Stimulated activated naive CD4-positive, alpha-beta T cell treated with Interleukin-2 at 50 U/mL for 16 hours (primary cell): ENCODE measurements around the gene FBRS.
"Not testable (repeated sequence)": the region's sequence is repeated elsewhere in the genome, so short reads cannot be mapped to it uniquely, and the experiment has no call there.

ENCODE experiments used
- DNase-seq: peaks from one replicate; lab custom pipeline; 2025; lab: John Stamatoyannopoulos, UW

FBRS gene

GRCh38 chr16:30664616-30665109, 6.4 kb downstream of the FBRS start:
- DNase-seq, result no peak

- DNase-seq, result no peak
These were observed 7.1 kb downstream of the FBRS start for GRCh38 chr16:30665155-30665829.

GRCh38 chr16:30665830-30666190, 7.6 kb downstream of the FBRS start:
- no peak for DNase-seq

GRCh38 chr16:30666681-30667080, 8.4 kb downstream of the FBRS start:
- DNase-seq, result no peak

GRCh38 chr16:30667361-30667905, 9.2 kb downstream of the FBRS start:
- DNase-seq, result no peak

- no peak for DNase-seq
These were observed 10.2 kb downstream of the FBRS start for GRCh38 chr16:30668393-30668792.

GRCh38 chr16:30669026-30669902, 11.0 kb downstream of the FBRS start:
- DNase-seq, result no peak

GRCh38 chr16:30669903-30670824, 11.9 kb downstream of the FBRS start:
- DNase-seq, result no peak

- DNase-seq, result no peak
These were observed 16.9 kb downstream of the FBRS start for GRCh38 chr16:30675143-30675542.

GRCh38 chr16:30677931-30678585, 19.8 kb downstream of the FBRS start:
- no peak for DNase-seq

- no peak for DNase-seq
These were observed 20.3 kb downstream of the FBRS start for GRCh38 chr16:30678586-30678970.

GRCh38 chr16:30680326-30680725, 22.1 kb downstream of the FBRS start:
- DNase-seq, result no peak

GRCh38 chr16:30688701-30689100, 30.5 kb downstream of the FBRS start:
- DNase-seq, result no peak

- DNase-seq, result no peak
These were observed 33.7 kb downstream of the FBRS start for GRCh38 chr16:30691907-30692306.

- no peak for DNase-seq
These were observed 34.3 kb downstream of the FBRS start for GRCh38 chr16:30692396-30693064.

GRCh38 chr16:30694926-30695693, 36.9 kb downstream of the FBRS start:
- DNase-seq, result no peak

GRCh38 chr16:30696646-30697045, 38.4 kb downstream of the FBRS start:
- not testable (repeated sequence) for DNase-seq

GRCh38 chr16:30697264-30698138, 39.3 kb downstream of the FBRS start:
- no peak for DNase-seq
